ENCODE measurements around the gene SGMS1.

Gene SGMS1

DNA sequence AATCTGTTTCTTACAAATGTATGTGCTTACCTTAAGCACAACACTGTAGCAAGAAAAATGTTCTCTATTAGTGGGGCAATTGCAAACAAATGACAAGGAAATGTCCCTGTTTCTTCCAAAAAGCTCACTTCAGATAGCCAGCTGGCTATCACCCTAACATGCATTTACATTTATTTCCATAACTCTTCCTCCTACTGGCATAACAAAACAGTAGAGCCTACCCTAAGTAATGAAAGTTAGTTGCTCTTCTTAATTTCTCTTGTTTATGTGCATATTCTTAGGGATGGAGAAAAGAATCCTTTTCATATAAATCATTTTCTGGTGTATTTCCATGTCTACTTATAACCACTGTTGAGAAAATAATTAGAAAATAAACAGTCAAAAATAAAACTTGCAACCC, 100.4 kb downstream of the SGMS1 start:
- H3K4me2 ChIP-seq (ENCODE audit: low read length, poor library complexity, severe bottlenecking): no peak overlapping the region
- no peak overlapping the region for H3K23ac ChIP-seq (ENCODE audit: low read length in 2 of 2)
- no peak overlapping the region for H2AFZ ChIP-seq (ENCODE audit: low read depth, low read length)
- no peaks in the 10 kb centered on the region for H3K9me3 ChIP-seq (ENCODE audit: control insufficient read depth, low read length)
- H2BK120ac ChIP-seq (ENCODE audit: low read depth, low read length): no peak overlapping the region
- H2BK12ac ChIP-seq (ENCODE audit: low read length in 2 of 2): no peak overlapping the region
- H3K79me1 ChIP-seq (replicated peaks; ENCODE audit: low read length, poor library complexity, severe bottlenecking): peaks cover 5% of the 10 kb centered on the region
- no peak overlapping the region for H2AK5ac ChIP-seq (ENCODE audit: low read length, severe bottlenecking)
- DNase-seq: no peak
- H3K4me3 ChIP-seq (ENCODE audit: insufficient read depth in 1 of 2, low read depth in 1 of 2, low read length in 2 of 2): no peak overlapping the region
- no peak overlapping the region for H3K4ac ChIP-seq (ENCODE audit: low read depth in 1 of 2, low read length in 2 of 2)
- no peak overlapping the region for H3K18ac ChIP-seq (ENCODE audit: low read depth in 1 of 2, low read length in 2 of 2)
- H3K14ac ChIP-seq (ENCODE audit: low read length in 2 of 2): no peak overlapping the region
- H3K36me3 ChIP-seq (ENCODE audit: control insufficient read depth in 1 of 2, insufficient read depth in 2 of 2, low read depth in 1 of 2, low read length in 2 of 2): no peaks in the 10 kb centered on the region
- no peak overlapping the region for H4K91ac ChIP-seq (ENCODE audit: low read length)
- H4K8ac ChIP-seq (ENCODE audit: low read length): no peak overlapping the region
- peaks cover 3% of the 10 kb centered on the region for H3K4me1 ChIP-seq (ENCODE audit: control insufficient read depth, insufficient read depth, low read depth, low read length)
- H3K9ac ChIP-seq (ENCODE audit: low read length): no peak overlapping the region
- H2BK5ac ChIP-seq (ENCODE audit: low read depth, low read length, poor library complexity, severe bottlenecking): no peak overlapping the region
- H2BK15ac ChIP-seq (ENCODE audit: low read depth, poor library complexity, severe bottlenecking): no peak overlapping the region
- H3K27ac ChIP-seq (ENCODE audit: low read length, poor library complexity, severe bottlenecking): no peak overlapping the region
- H3K27me3 ChIP-seq (ENCODE audit: control insufficient read depth in 1 of 2, insufficient read depth in 1 of 2, low read length in 2 of 2): no peaks in the 10 kb centered on the region

DNA sequence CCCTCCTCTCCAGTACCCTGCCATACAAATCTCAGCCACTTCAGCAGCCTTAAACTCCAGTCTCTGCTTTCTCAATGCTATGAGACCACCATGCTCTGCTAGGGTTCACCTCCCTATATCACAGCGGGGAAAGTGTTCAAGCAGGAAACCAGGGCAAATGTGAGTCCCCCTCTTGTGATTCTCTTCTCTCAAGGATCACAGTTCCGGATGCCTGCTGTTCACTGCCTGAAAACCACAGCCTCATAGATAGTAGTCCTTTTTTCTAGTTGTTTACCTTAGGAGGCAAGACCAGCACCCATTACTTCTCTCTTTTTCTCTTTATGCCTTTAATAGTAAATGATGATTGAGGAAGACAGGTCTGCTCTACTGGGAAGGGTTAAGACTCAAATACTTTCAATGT, 100.8 kb downstream of the SGMS1 start:
- H3K36me3 ChIP-seq (ENCODE audit: control insufficient read depth in 1 of 2, insufficient read depth in 2 of 2, low read depth in 1 of 2, low read length in 2 of 2): no peaks in the 10 kb centered on the region
- H2BK15ac ChIP-seq (ENCODE audit: low read depth, poor library complexity, severe bottlenecking): no peak overlapping the region
- no peak overlapping the region for H3K4me3 ChIP-seq (ENCODE audit: insufficient read depth in 1 of 2, low read depth in 1 of 2, low read length in 2 of 2)
- no peak overlapping the region for H3K14ac ChIP-seq (ENCODE audit: low read length in 2 of 2)
- no peak overlapping the region for H2BK12ac ChIP-seq (ENCODE audit: low read length in 2 of 2)
- peaks cover 3% of the 10 kb centered on the region for H3K4me1 ChIP-seq (ENCODE audit: control insufficient read depth, insufficient read depth, low read depth, low read length)
- H3K23ac ChIP-seq (ENCODE audit: low read length in 2 of 2): no peak overlapping the region
- no peak for DNase-seq
- no peaks in the 10 kb centered on the region for H3K27me3 ChIP-seq (ENCODE audit: control insufficient read depth in 1 of 2, insufficient read depth in 1 of 2, low read length in 2 of 2)
- H2AK5ac ChIP-seq (ENCODE audit: low read length, severe bottlenecking): no peak overlapping the region
- H2BK120ac ChIP-seq (ENCODE audit: low read depth, low read length): no peak overlapping the region
- H3K79me1 ChIP-seq (replicated peaks; ENCODE audit: low read length, poor library complexity, severe bottlenecking): peaks cover 5% of the 10 kb centered on the region
- H3K27ac ChIP-seq (ENCODE audit: low read length, poor library complexity, severe bottlenecking): no peak overlapping the region
- 80% methylated on average over 1 of the region's 2 CpGs for WGBS
- no peak overlapping the region for H2AFZ ChIP-seq (ENCODE audit: low read depth, low read length)
- H3K4ac ChIP-seq (ENCODE audit: low read depth in 1 of 2, low read length in 2 of 2): no peak overlapping the region
- H3K9me3 ChIP-seq (ENCODE audit: control insufficient read depth, low read length): no peaks in the 10 kb centered on the region
- no peak overlapping the region for H2BK5ac ChIP-seq (ENCODE audit: low read depth, low read length, poor library complexity, severe bottlenecking)
- no peak overlapping the region for H3K4me2 ChIP-seq (ENCODE audit: low read length, poor library complexity, severe bottlenecking)
- no peak overlapping the region for H4K8ac ChIP-seq (ENCODE audit: low read length)
- H4K91ac ChIP-seq (ENCODE audit: low read length): no peak overlapping the region
- H3K18ac ChIP-seq (ENCODE audit: low read depth in 1 of 2, low read length in 2 of 2): no peak overlapping the region
- H3K9ac ChIP-seq (ENCODE audit: low read length): no peak overlapping the region

DNA sequence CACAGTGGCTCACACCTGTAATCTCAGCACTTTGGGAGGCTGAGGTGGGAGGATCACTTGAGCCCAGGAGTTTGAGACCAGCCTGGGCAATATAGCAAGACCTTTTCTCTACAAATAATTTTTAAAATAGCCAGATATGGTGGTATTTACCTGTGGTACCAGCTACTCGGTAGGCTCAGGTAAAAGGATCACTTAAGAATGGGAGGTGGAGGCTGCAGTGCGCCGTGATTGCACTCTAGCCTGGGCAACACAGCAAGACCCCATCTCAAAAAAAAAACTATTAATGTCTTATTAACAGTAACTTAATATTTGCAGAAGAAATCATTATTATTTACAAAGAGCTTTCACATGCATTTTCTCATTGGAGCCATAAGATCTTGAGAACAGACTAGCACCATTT, 103.6 kb downstream of the SGMS1 start:
- Histone ChIP-seq H3K9me3 (ENCODE audit: control insufficient read depth, low read length) (no peaks in the 10 kb centered on the region), H3K4ac (ENCODE audit: low read depth in 1 of 2, low read length in 2 of 2) (no peak overlapping the region), H3K36me3 (ENCODE audit: control insufficient read depth in 1 of 2, insufficient read depth in 2 of 2, low read depth in 1 of 2, low read length in 2 of 2) (no peaks in the 10 kb centered on the region), H3K9ac (ENCODE audit: low read length) (no peak overlapping the region), H2AK5ac (ENCODE audit: low read length, severe bottlenecking) (no peak overlapping the region), H3K18ac (ENCODE audit: low read depth in 1 of 2, low read length in 2 of 2) (no peak overlapping the region), H3K14ac (ENCODE audit: low read length in 2 of 2) (no peak overlapping the region), H3K27me3 (ENCODE audit: control insufficient read depth in 1 of 2, insufficient read depth in 1 of 2, low read length in 2 of 2) (no peaks in the 10 kb centered on the region), H3K79me1 (replicated peaks; ENCODE audit: low read length, poor library complexity, severe bottlenecking) (peaks cover 5% of the 10 kb centered on the region), H2BK12ac (ENCODE audit: low read length in 2 of 2) (no peak overlapping the region), H2BK5ac (ENCODE audit: low read depth, low read length, poor library complexity, severe bottlenecking) (no peak overlapping the region), H3K27ac (ENCODE audit: low read length, poor library complexity, severe bottlenecking) (no peak overlapping the region), H3K4me2 (ENCODE audit: low read length, poor library complexity, severe bottlenecking) (no peak overlapping the region), H4K8ac (ENCODE audit: low read length) (no peak overlapping the region), H3K4me3 (ENCODE audit: insufficient read depth in 1 of 2, low read depth in 1 of 2, low read length in 2 of 2) (no peak overlapping the region), H2BK120ac (ENCODE audit: low read depth, low read length) (no peak overlapping the region), H3K4me1 (ENCODE audit: control insufficient read depth, insufficient read depth, low read depth, low read length) (peaks cover 3% of the 10 kb centered on the region), H2AFZ (ENCODE audit: low read depth, low read length) (no peak overlapping the region), H4K91ac (ENCODE audit: low read length) (no peak overlapping the region), H2BK15ac (ENCODE audit: low read depth, poor library complexity, severe bottlenecking) (no peak overlapping the region), H3K23ac (ENCODE audit: low read length in 2 of 2) (no peak overlapping the region)
- DNase-seq: no peak
- 100% methylated on average over 1 of the region's 3 CpGs for WGBS

DNA sequence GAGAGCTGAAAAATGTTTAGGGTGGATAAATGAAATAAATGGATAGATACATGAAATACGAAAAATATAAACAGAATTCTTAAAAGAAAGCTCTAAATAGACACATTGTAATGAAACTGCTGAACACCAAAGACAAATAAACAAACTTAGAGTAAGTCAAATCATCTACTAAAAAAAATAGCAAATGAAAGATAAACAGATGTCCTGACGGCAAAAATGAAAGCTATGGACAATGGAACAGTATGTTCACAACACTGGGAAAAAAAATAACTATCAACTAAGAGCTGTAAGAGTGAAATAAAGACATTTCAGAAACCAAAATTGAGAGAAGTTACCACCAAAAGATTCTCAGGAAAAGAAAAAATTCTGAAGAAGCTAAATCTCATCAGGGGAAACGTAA, 106.1 kb downstream of the SGMS1 start:
- Histone ChIP-seq H3K9me3 (ENCODE audit: control insufficient read depth, low read length) (no peaks in the 10 kb centered on the region), H3K79me1 (replicated peaks; ENCODE audit: low read length, poor library complexity, severe bottlenecking) (peaks cover 12% of the 10 kb centered on the region), H3K27me3 (ENCODE audit: control insufficient read depth in 1 of 2, insufficient read depth in 1 of 2, low read length in 2 of 2) (no peaks in the 10 kb centered on the region), H2BK15ac (ENCODE audit: low read depth, poor library complexity, severe bottlenecking) (no peak overlapping the region), H2BK120ac (ENCODE audit: low read depth, low read length) (no peak overlapping the region), H2BK12ac (ENCODE audit: low read length in 2 of 2) (no peak overlapping the region), H3K4me1 (ENCODE audit: control insufficient read depth, insufficient read depth, low read depth, low read length) (peaks cover under 1% of the 10 kb centered on the region), H4K91ac (ENCODE audit: low read length) (no peak overlapping the region), H3K4ac (ENCODE audit: low read depth in 1 of 2, low read length in 2 of 2) (no peak overlapping the region), H3K9ac (ENCODE audit: low read length) (no peak overlapping the region), H3K23ac (ENCODE audit: low read length in 2 of 2) (no peak overlapping the region), H3K27ac (ENCODE audit: low read length, poor library complexity, severe bottlenecking) (no peak overlapping the region), H3K14ac (ENCODE audit: low read length in 2 of 2) (no peak overlapping the region), H4K8ac (ENCODE audit: low read length) (no peak overlapping the region), H3K4me3 (ENCODE audit: insufficient read depth in 1 of 2, low read depth in 1 of 2, low read length in 2 of 2) (no peak overlapping the region), H3K18ac (ENCODE audit: low read depth in 1 of 2, low read length in 2 of 2) (no peak overlapping the region), H3K4me2 (ENCODE audit: low read length, poor library complexity, severe bottlenecking) (no peak overlapping the region), H2BK5ac (ENCODE audit: low read depth, low read length, poor library complexity, severe bottlenecking) (no peak overlapping the region), H2AK5ac (ENCODE audit: low read length, severe bottlenecking) (no peak overlapping the region), H3K36me3 (ENCODE audit: control insufficient read depth in 1 of 2, insufficient read depth in 2 of 2, low read depth in 1 of 2, low read length in 2 of 2) (no peaks in the 10 kb centered on the region), H2AFZ (ENCODE audit: low read depth, low read length) (no peak overlapping the region)
- no CpG with 5 or more reads among the region's 3 CpGs for WGBS
- no peak for DNase-seq
